ENCODE results near the gene PTPRE. TPM values are rescaled to one million over a fixed set of nuclear protein-coding genes. Genes with fewer than 3 reads are reported as not detected.

Gene PTPRE
- total RNA-seq, 1 experiment from 2014 or later: 0.50 TPM

DNA sequence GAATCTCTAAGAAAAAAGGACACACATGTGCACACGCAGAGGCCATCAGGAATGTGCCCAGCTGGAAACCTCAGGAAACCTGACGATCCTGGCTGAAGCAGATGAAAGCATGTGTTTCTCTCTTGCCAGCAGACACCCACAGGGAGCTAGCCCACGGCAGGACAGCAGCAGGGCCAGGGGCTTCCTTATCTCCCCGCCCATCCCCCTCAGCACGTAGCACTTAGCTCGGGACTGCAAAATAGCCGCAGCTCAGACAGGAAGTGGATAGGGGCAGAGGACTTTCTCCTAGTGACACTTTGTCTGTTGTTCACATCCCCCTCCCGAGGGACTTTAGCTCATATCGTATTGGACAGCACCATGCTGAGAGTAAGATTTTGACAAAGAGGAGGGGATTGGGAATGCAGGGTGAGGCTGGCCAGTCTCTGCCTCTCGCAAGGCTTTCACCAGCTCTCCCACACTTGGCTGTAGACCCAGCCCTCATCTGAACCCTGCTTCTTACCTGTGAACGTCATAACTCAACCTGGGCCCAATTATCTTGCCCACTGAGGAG lies 155.5 kb downstream of the PTPRE start:
- TF ChIP-seq, protein P1, sequence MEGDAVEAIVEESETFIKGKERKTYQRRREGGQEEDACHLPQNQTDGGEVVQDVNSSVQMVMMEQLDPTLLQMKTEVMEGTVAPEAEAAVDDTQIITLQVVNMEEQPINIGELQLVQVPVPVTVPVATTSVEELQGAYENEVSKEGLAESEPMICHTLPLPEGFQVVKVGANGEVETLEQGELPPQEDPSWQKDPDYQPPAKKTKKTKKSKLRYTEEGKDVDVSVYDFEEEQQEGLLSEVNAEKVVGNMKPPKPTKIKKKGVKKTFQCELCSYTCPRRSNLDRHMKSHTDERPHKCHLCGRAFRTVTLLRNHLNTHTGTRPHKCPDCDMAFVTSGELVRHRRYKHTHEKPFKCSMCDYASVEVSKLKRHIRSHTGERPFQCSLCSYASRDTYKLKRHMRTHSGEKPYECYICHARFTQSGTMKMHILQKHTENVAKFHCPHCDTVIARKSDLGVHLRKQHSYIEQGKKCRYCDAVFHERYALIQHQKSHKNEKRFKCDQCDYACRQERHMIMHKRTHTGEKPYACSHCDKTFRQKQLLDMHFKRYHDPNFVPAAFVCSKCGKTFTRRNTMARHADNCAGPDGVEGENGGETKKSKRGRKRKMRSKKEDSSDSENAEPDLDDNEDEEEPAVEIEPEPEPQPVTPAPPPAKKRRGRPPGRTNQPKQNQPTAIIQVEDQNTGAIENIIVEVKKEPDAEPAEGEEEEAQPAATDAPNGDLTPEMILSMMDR (IDR thresholded peaks at IDR 0.05; ENCODE audit: insufficient read depth in 1 of 2, low read depth in 1 of 2, low read length in 1 of 2, severe bottlenecking in 1 of 2, unreplicated experiment in 1 of 2): no peak
- intact Hi-C loops (cut with micrococcal nuclease; ENCODE audit: unreplicated experiment): no loop called here
- no peaks in the 10 kb centered on the region for H3K4me1 Mint-ChIP-seq (ENCODE audit: low read depth, unreplicated experiment)
- CTCF ChIA-PET: interaction anchor here (0.7 kb wide), 1 partner anchor 155 kb away, joined by 3 read pairs; the partner anchor contains the start of gene PTPRE
- POLR2A ChIA-PET: no interaction called here
- H3K4me1 ChIP-seq: no peaks in the 10 kb centered on the region
- H3K4me3 Mint-ChIP-seq (ENCODE audit: unreplicated experiment): no peak overlapping the region
- BruUV-seq (replicated peaks): no TSS peak
- no peaks in the 10 kb centered on the region for H3K36me3 Mint-ChIP-seq (ENCODE audit: insufficient read depth, unreplicated experiment)
- H3K9me3 ChIP-seq: no peaks in the 10 kb centered on the region
- H3K4me3 ChIP-seq (ENCODE audit: low read depth, low read length): no peak overlapping the region
- H3K27ac Mint-ChIP-seq (ENCODE audit: unreplicated experiment): no peak overlapping the region
- no peaks in the 10 kb centered on the region for H3K36me3 ChIP-seq (ENCODE audit: control insufficient read depth, insufficient read depth, low read length)
- peaks cover 3% of the 10 kb centered on the region for H3K27me3 Mint-ChIP-seq (ENCODE audit: insufficient read depth, unreplicated experiment)
- no peaks in the 10 kb centered on the region for H3K27me3 ChIP-seq (replicated peaks; ENCODE audit: control insufficient read depth, insufficient read depth, low read length)
- H3K9me3 Mint-ChIP-seq (ENCODE audit: unreplicated experiment): peaks cover 7% of the 10 kb centered on the region
- DNase-seq: peak in 1 of 2 experiments; percentile 7

DNA sequence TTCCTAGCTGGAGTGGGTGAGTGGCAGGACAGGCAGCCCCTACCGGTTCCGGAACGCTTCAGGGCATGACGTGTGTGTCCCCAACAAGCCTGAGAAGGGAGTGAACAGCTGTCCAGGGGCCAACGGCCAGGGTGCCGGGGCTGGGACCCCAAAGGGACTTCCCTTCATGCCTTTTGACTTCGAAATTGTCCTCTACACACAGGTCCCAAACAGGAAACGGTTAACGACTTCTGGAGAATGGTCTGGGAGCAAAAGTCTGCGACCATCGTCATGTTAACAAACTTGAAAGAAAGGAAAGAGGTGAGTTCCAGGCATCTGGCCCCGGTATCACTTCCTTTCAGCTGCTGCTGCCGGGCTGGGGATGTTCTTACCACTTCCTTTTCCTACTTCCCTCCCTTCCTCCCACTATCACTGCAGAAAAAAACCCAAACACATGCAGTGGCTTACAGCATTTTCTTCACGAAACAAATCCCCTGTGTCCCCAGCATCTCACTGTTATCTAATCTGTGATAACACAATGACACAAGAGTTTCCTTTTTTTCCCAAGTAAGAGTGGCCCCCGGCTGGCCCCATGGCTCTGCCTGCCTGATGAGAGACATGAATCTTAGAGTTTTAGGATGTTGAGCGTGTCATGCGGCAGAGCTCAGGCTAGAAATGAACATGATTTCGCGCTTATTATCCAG lies 156.1 kb downstream of the PTPRE start:
- Histone ChIP-seq H3K27me3 (replicated peaks; ENCODE audit: control insufficient read depth, insufficient read depth, low read length) (no peaks in the 10 kb centered on the region), H3K4me3 (ENCODE audit: low read depth, low read length) (no peak overlapping the region), H3K9me3 (no peaks in the 10 kb centered on the region), H3K4me1 (no peaks in the 10 kb centered on the region), H3K36me3 (ENCODE audit: control insufficient read depth, insufficient read depth, low read length) (no peaks in the 10 kb centered on the region)
- CTCF ChIA-PET: no interaction called here
- Mint-ChIP-seq H3K27me3 (ENCODE audit: insufficient read depth, unreplicated experiment) (no peaks in the 10 kb centered on the region), H3K4me3 (ENCODE audit: unreplicated experiment) (no peak overlapping the region), H3K27ac (ENCODE audit: unreplicated experiment) (no peak overlapping the region), H3K36me3 (ENCODE audit: insufficient read depth, unreplicated experiment) (no peaks in the 10 kb centered on the region), H3K9me3 (ENCODE audit: unreplicated experiment) (peaks cover 10% of the 10 kb centered on the region), H3K4me1 (ENCODE audit: low read depth, unreplicated experiment) (no peaks in the 10 kb centered on the region)
- BruUV-seq (replicated peaks): no TSS peak
- POLR2A ChIA-PET: no interaction called here
- DNase-seq: peak in 1 of 2 experiments; percentile 21
- intact Hi-C loops (cut with micrococcal nuclease; ENCODE audit: unreplicated experiment): no loop called here
- TF ChIP-seq, protein P1 (IDR thresholded peaks at IDR 0.05; ENCODE audit: insufficient read depth in 1 of 2, low read depth in 1 of 2, low read length in 1 of 2, severe bottlenecking in 1 of 2, unreplicated experiment in 1 of 2): no peak

DNA sequence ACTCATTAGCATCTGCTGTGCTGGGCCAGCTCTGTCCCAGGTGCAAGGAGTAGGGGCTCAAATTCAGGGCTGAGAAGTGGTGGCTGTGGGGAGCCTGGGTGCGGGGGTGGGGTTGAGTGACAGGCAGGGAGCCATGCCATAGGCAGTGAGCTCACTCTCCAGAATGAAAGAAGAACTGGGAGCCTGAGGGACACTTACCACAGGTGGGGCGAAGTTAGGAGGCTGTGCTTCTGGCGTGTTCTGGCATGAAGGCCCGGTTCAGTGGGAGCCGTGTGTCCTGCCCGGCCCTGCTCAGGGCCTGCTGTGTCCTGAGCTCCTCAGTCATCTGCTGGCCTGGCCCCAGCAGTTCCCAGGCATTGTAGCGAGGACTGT lies 156.8 kb downstream of the PTPRE start:
- no peaks in the 10 kb centered on the region for H3K27me3 Mint-ChIP-seq (ENCODE audit: insufficient read depth, unreplicated experiment)
- TF ChIP-seq, protein P1 (IDR thresholded peaks at IDR 0.05; ENCODE audit: insufficient read depth in 1 of 2, low read depth in 1 of 2, low read length in 1 of 2, severe bottlenecking in 1 of 2, unreplicated experiment in 1 of 2): no peak
- Histone ChIP-seq H3K36me3 (ENCODE audit: control insufficient read depth, insufficient read depth, low read length) (no peaks in the 10 kb centered on the region), H3K4me1 (no peaks in the 10 kb centered on the region), H3K9me3 (no peaks in the 10 kb centered on the region), H3K4me3 (ENCODE audit: low read depth, low read length) (no peak overlapping the region), H3K27me3 (replicated peaks; ENCODE audit: control insufficient read depth, insufficient read depth, low read length) (no peaks in the 10 kb centered on the region)
- no peaks in the 10 kb centered on the region for H3K36me3 Mint-ChIP-seq (ENCODE audit: insufficient read depth, unreplicated experiment)
- intact Hi-C loops (cut with micrococcal nuclease; ENCODE audit: unreplicated experiment): no loop called here
- no peaks in the 10 kb centered on the region for H3K4me1 Mint-ChIP-seq (ENCODE audit: low read depth, unreplicated experiment)
- POLR2A ChIA-PET: no interaction called here
- CTCF ChIA-PET: interaction anchor here (0.6 kb wide), 1 partner anchor 205 kb away, joined by 4 read pairs; no protein-coding TSS in a partner anchor
- H3K4me3 Mint-ChIP-seq (ENCODE audit: unreplicated experiment): no peak overlapping the region
- H3K27ac Mint-ChIP-seq (ENCODE audit: unreplicated experiment): no peak overlapping the region
- DNase-seq: peak in 1 of 2 experiments; percentile 22
- H3K9me3 Mint-ChIP-seq (ENCODE audit: unreplicated experiment): peaks cover 10% of the 10 kb centered on the region
- BruUV-seq (replicated peaks): no TSS peak
